Spleen (tissue), 11 donors: Measurements from ENCODE around the gene ARID3B. TPM values are rescaled to one million over a fixed set of nuclear protein-coding genes. Genes with fewer than 3 reads are reported as not detected.
A peak's percentile ranks its signal among the peaks of the same experiment; 100 is the strongest.
"Not testable (repeated sequence)": the region's sequence is repeated elsewhere in the genome, so short reads cannot be mapped to it uniquely, and the experiment has no call there.

Source experiments
- DNase-seq: peaks from one replicate; pipeline ENCODE4 v3.0.0-alpha.2; 2020
- H3K27ac ChIP-seq, 8 donors: fragments of 200-600 bp; sonication (generic) in 7 of 8; 1 replicate in 4 of 8; 2 replicates in 4 of 8; pipeline versions ENCODE4 v1.5.0 to v1.8.0; 2016 to 2021; ENCODE audit warnings: inconsistent platforms in 4 of 8, mild to moderate bottlenecking in 4 of 8, moderate library complexity in 1 of 8
- H3K27me3 ChIP-seq, 7 donors: fragments of 200-600 bp; sonication (generic) in 6 of 7; replicated peaks in 1 of 7; 1 replicate in 4 of 7; 2 replicates in 3 of 7; pipeline versions ENCODE4 v1.5.0 to v1.8.0; 2016 to 2021; ENCODE audit warnings: inconsistent platforms in 3 of 7, mild to moderate bottlenecking in 1 of 7
- H3K36me3 ChIP-seq, 6 donors: fragments of 200-600 bp; sonication (generic) in 5 of 6; 1 replicate in 4 of 6; 2 replicates in 2 of 6; pipeline versions ENCODE4 v1.5.0 to v1.8.0; 2016 to 2021; ENCODE audit warnings: inconsistent platforms in 2 of 6
- H3K4me1 ChIP-seq, 6 donors: fragments of 200-600 bp; sonication (generic) in 5 of 6; 1 replicate in 3 of 6; 2 replicates in 3 of 6; pipeline versions ENCODE4 v1.5.0 to v1.8.0; 2016 to 2021; ENCODE audit warnings: inconsistent platforms in 3 of 6
- H3K4me3 ChIP-seq, 8 donors: fragments of 200-600 bp; sonication (generic) in 7 of 8; 1 replicate in 4 of 8; 2 replicates in 4 of 8; pipeline versions ENCODE4 v1.5.0 to v1.8.0; 2016 to 2021; ENCODE audit warnings: inconsistent platforms in 4 of 8, mild to moderate bottlenecking in 4 of 8, moderate library complexity in 2 of 8
- H3K9me3 ChIP-seq, 8 donors: fragments of 200-600 bp; sonication (generic) in 7 of 8; 1 replicate in 4 of 8; 2 replicates in 4 of 8; pipeline versions ENCODE4 v1.5.0 to v1.8.0; 2016 to 2021; ENCODE audit warnings: inconsistent platforms in 4 of 8
- CTCF ChIP-seq, 11 experiments: fragments of 200-600 bp in 7 of 11; fragments of 450-650 bp in 4 of 11; sonication (generic) in 4 of 11; IDR thresholded peaks in 8 of 11; conservative IDR thresholded peaks in 3 of 11; 1 replicate in 7 of 11; 2 replicates in 4 of 11; pipeline versions ENCODE4 v1.4.0 to v1.8.0; 2016 to 2021; ENCODE audit warnings: antibody characterized with exemption in 11 of 11, inconsistent platforms in 4 of 11, mild to moderate bottlenecking in 1 of 11
- POLR2A ChIP-seq, 3 donors: fragments of 450-650 bp; IDR thresholded peaks; one replicate each; pipeline ENCODE4 v1.5.1; 2017; ENCODE audit warnings: antibody characterized with exemption in 3 of 3, mild to moderate bottlenecking in 1 of 3
- POLR2AphosphoS5 ChIP-seq, 3 donors: sonication (generic); formaldehyde crosslinking; IDR thresholded peaks; one replicate each; pipeline ENCODE4 v1.5.1; 2017; ENCODE audit warnings: antibody characterized with exemption in 3 of 3
- WGBS, 5 donors: extraction: QIAGEN DNeasy Blood & Tissue Kit in 3 of 5; methylation state at CpG; one replicate each; pipeline versions ENCODE4 v1.1.5 to v1.1.7; 2013 to 2018; 5-methylcytosine and 5-hydroxymethylcytosine counted together
- intact Hi-C: fragments of 100-400 bp; cut with DNase I; formaldehyde crosslinking; loops from one replicate; pipeline ENCODE4 v1.15.0; 2023; ENCODE audit warnings: low total_unique reads
- polyA plus RNA-seq, 3 donors: library from polyadenylated mRNA; stranded (reverse); fragments of 200-250 nt; gene quantifications; one replicate each; pipeline ENCODE4 v1.2.1, GENCODE V29; 2013
- total RNA-seq, 7 donors: library from RNA; depleted of rRNA in 3 of 7; stranded (reverse); fragments of >200 nt in 3 of 7; fragmentation: NEBNext Ultra II Directional in 4 of 7; extraction: Animal tissue kit (Norgen Biotek cat#: 25700) in 4 of 7; gene quantifications; one replicate each; pipeline versions ENCODE4 v1.1.0 to v1.2.1, GENCODE V29; 2016 to 2021
- donor health status: healthy with polysubstance abuse.
- donor health status: DM: no; HTN: no; CAD: no; lungs with moderate emphysema.
- donor health status: DM: no; HTN: no; CAD: no.
- donor health status: Bipolar disorder and iron deficiency.
- donor health status: healthy.
- donor health status: DM: no; HTN: no; CAD: no.
- donor health status: DM: yes; HTN: yes; CAD: no.

ARID3B gene
- total and polyA plus RNA-seq, 10 donors = 3.5 to 25.2 (median 15.6) TPM

- H3K27me3 ChIP-seq = no peaks in the 10 kb centered on the region
- H3K4me3 ChIP-seq = no peak overlapping the region
- no peak overlapping the region for H3K27ac ChIP-seq
- H3K36me3 ChIP-seq = peaks cover 2 to 69% (median 59%) of the 10 kb centered on the region in 6 donors
- no peak for DNase-seq
- peaks cover 8 to 31% (median 16%) of the 10 kb centered on the region in 6 donors for H3K4me1 ChIP-seq
- WGBS, 5 donors = 93 to 99% (median 95%) methylated on average over 4 of the region's 4 CpGs
- TF ChIP-seq POLR2A (IDR thresholded peaks at IDR 0.05) (no peak), CTCF (IDR thresholded peaks at IDR 0.05 in 8 of 11, conservative IDR thresholded peaks at IDR 0.05 in 3 of 11) (no peak), POLR2AphosphoS5 (IDR thresholded peaks at IDR 0.05) (no peak)
- no peaks in the 10 kb centered on the region for H3K9me3 ChIP-seq
- intact Hi-C loops = no loop called here
Observed at GRCh38 chr15:74594455-74594854, 53.4 kb downstream of the ARID3B start.

DNA sequence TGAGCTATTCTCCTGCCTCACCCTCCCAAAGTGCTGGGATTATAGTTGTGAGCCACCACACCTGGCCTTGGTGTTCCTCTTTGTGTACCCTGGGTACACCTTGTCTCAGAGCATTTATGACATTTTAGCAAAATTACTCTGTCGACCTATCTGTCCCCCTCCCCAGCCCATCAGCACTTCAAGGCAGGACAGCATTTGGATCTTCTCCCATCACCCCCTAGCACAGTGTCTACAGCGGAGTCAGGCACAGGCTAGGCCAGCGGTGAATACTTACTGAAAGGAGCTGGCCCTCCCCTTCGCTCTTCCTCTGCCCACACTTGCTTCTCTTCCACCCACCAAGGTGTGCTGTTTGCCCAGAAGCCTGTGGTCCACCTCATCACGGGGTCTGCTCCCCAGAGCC lies 54.3 kb downstream of the ARID3B start:
- Histone ChIP-seq H3K27ac (no peak overlapping the region), H3K27me3 (no peaks in the 10 kb centered on the region), H3K4me1 (peaks cover 9 to 29% (median 22%) of the 10 kb centered on the region in 6 donors), H3K9me3 (no peaks in the 10 kb centered on the region), H3K4me3 (no peak overlapping the region), H3K36me3 (peaks cover 2 to 61% (median 51%) of the 10 kb centered on the region in 6 donors)
- WGBS, 5 donors = 92 to 95% (median 94%) methylated on average over 5 of the region's 5 CpGs
- no peak for TF ChIP-seq POLR2A (IDR thresholded peaks at IDR 0.05)
- no peak for TF ChIP-seq CTCF (IDR thresholded peaks at IDR 0.05 in 8 of 11, conservative IDR thresholded peaks at IDR 0.05 in 3 of 11)
- no peak for TF ChIP-seq POLR2AphosphoS5 (IDR thresholded peaks at IDR 0.05)
- intact Hi-C loops = no loop called here
- DNase-seq = no peak

DNA sequence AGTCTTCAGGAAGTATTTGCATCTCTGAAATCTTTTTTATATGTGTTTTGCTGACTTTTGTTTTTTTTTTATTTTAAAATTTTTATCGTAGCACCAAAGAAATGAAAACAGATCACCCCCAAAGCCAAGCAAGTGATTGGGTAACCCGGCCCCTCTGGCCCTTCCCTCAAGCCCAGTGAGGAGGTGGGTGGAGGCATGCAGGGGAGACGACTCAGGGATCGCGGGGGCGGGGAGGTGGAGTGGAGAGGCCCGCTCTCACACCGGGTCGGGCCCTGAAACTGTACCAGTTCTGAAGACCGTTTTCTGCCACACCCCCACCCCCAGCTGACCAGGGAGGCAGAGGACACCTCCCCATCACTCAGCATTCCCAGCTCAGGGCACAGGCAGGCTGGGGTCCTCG lies 55.7 kb downstream of the ARID3B start:
- H3K27ac ChIP-seq, intact Hi-C loops, H3K27me3 ChIP-seq, H3K9me3 ChIP-seq, H3K4me3 ChIP-seq, DNase-seq: not testable (repeated sequence)
- peaks cover 9 to 31% (median 24%) of the 10 kb centered on the region in 6 donors for H3K4me1 ChIP-seq
- WGBS, 5 donors = 83 to 92% (median 85%) methylated on average over 10 of the region's 11 CpGs
- peaks cover 2 to 46% (median 36%) of the 10 kb centered on the region in 6 donors for H3K36me3 ChIP-seq

GRCh38 chr15:74597146-74597705 lies 56.2 kb downstream of the ARID3B start:
- not testable (repeated sequence) for DNase-seq

DNA sequence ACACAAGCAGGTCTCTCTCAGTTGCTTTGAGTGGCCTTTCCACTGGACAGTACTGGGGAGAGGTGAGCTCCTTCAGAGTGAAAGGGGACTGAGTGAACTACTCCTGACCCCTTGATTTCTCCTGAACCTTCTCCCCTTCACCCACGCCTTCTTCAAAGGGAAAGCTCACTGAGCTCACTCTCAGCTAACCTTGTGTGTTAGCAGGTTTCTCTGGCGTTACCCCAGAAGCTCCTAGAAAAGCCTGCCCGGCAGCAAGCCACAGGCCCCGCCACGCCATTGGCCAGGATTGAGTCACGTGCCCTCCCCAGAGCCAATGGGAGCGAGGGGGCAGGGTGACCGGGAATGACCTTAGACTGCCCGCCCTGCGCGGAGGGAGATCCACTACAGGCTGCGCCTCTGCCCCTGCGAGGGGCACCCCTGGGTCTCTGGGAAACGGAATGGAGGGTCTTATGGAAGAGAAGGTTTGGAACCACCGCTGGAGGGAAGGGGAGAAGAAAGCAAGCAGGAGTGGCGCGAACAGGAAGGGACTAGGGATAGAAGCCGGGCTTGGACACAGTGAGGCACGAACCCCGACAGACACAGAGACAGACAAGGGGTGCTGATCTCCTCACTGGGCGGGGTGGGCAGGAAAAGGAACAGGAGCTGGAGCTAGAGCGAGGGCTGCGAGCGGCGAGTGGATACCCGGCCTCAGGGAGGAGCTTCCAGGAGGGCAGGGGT lies 57.3 kb downstream of the ARID3B start:
- DNase-seq = peak; percentile 96
- H3K9me3 ChIP-seq = no peaks in the 10 kb centered on the region
- H3K4me1 ChIP-seq = peaks cover 9 to 31% (median 22%) of the 10 kb centered on the region in 6 donors
- peaks cover 0 to 31% (median 21%) of the 10 kb centered on the region in 6 donors for H3K36me3 ChIP-seq
- intact Hi-C loops = no loop called here
- 1 to 3% (median 1%) methylated on average over 26 of the region's 26 CpGs for WGBS, 5 donors
- TF ChIP-seq CTCF (IDR thresholded peaks at IDR 0.05 in 8 of 11, conservative IDR thresholded peaks at IDR 0.05 in 3 of 11) (peak in 1 of 11 experiments; percentile 3), POLR2A (IDR thresholded peaks at IDR 0.05) (peak in 1 of 3 donors; percentile 44), POLR2AphosphoS5 (IDR thresholded peaks at IDR 0.05) (peak; percentile 93 to 95 (median 94))
- H3K27me3 ChIP-seq = no peaks in the 10 kb centered on the region
- peak overlapping the region; percentile 83 to 93 (median 88) for H3K27ac ChIP-seq
- peak overlapping the region; percentile 52 to 83 (median 62) for H3K4me3 ChIP-seq

More at GRCh38 chr15:74597146-74597705, 56.2 kb downstream of the ARID3B start:
- intact Hi-C loops, H3K27ac ChIP-seq, H3K9me3 ChIP-seq, H3K27me3 ChIP-seq, H3K4me3 ChIP-seq: not testable (repeated sequence)
- Histone ChIP-seq H3K36me3 (peaks cover 0 to 42% (median 32%) of the 10 kb centered on the region in 6 donors), H3K4me1 (peaks cover 9 to 31% (median 24%) of the 10 kb centered on the region in 6 donors)
- TF ChIP-seq POLR2AphosphoS5 (IDR thresholded peaks at IDR 0.05) = peak in 1 of 3 donors; percentile 6
- WGBS, 5 donors = 92 to 95% (median 93%) methylated on average over 11 to 16 of the region's 16 CpGs
